Measurements from ENCODE around the gene POLRMT. TPM values are rescaled to one million over a fixed set of nuclear protein-coding genes. Genes with fewer than 3 reads are reported as not detected.
A peak's percentile ranks its signal among the peaks of the same experiment; 100 is the strongest.
"Not testable (repeated sequence)": the region's sequence is repeated elsewhere in the genome, so short reads cannot be mapped to it uniquely, and the experiment has no call there.

The POLRMT gene
- total RNA-seq, 1 experiment from 2014 or later = 42.4 TPM

DNA sequence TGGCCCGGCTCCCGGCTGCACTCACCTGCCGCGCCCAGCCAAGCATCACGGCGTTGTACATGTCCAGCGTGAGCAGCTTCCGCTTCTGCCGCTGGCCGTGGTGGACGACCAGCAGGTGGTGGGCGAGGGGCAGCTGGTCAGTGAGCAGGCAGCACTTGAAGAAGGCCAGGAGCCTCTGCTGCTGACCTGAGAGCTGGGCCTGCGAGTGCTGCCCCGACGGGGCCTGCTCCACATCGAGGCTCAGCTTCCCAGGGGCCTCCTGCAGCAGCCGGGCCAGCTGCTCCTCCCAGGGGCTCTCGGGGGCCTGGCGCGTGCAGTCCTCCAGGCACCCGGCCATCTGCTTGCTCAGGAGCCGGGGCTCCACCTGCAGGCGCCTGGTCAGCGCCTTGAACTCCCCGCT, 3.8 kb downstream of the POLRMT start:
- DNase-seq (ENCODE audit: low read depth) = not testable (repeated sequence)

DNA sequence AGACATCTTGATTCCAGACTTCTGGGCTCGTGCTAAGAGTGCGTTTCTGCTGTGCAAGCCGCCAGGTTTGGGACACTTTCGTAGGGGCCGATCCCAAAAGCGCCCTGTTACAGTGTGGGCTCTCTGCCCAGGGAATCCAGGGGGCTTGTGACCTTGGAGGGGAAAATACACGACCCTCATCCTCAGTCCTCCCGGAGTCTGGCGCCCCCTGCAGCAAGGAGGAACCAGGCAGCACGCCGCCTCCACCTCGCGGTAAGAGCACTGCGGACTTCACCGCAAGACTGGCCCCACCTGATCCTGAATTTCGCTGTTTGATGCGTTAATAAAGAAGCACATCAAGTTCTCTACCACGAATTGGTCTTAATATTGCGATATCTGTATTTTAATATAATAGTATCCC, 5.2 kb downstream of the POLRMT start:
- no peak for DNase-seq (ENCODE audit: low read depth)

DNA sequence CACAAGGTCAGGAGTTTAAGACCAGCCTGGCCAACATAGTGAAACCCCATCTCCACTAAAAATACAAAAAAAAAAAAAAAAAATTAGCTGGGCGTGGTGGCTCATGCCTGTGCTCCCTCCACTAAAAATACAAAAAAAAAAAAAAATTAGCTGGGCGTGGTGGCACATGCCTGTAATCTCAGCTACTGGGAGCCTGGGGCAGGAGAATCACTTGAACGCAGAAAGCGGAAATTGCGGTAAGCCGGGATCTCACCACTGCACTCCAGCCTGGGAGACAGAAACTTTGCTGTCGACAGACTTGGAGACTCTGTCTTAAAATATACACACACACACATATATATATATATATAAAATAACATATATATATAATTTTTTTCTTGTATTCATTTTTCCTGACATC, 6.8 kb downstream of the POLRMT start:
- DNase-seq (ENCODE audit: low read depth) = not testable (repeated sequence)

DNA sequence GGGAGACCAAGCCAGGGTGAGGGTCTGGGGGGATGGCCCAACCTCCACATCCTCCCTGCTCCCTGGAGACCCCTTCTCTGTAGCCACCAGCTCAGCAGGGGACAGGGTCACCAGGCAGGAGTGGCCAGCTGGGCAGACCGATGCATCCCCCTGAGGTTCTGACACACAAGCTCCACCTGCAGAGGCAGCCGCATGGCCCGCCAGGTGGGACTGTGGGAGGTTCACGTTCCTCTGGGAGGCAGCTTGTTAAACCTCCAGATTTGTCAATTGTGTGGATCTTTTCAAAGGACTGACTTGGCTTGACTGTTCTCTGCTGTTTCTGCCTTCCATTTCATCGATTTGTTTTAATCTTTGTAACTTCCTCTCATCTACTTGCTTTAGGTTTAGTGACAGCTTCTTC, 8.1 kb downstream of the POLRMT start:
- no peak for DNase-seq (ENCODE audit: low read depth)

DNA sequence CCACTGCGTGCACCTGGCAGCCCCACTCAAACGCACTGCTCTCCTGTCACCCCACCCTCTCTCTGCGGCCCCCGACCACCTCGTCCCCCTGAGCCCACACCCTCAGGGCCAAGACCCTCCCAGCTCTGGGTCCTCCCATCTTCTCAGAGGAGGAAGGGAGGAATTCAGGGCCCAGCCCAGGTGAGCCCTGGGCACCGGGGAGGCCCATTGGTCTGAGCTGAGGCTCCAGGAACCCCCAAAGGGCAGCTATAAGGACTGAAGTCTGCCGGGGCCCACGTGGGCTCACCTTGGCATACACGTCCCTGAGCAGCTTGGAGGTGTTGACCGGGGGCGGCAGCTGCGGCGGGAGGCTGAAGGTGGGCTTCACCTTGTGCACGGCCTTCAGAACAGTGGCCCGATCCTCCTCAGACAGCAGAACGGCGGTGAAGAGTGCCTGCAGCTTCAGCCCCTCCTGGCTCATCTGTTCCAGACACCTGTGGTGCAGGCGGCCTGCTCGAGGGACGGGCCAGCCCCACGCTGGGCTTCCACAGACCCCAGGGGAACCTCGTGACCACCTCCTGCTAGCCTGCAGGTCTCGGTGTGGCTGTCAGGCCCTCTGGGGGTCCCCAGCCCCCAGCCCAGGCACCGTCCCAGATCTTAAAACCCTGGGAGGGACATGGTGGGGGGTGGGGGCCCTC, 8.8 kb downstream of the POLRMT start:
- no peak for DNase-seq (ENCODE audit: low read depth)

DNA sequence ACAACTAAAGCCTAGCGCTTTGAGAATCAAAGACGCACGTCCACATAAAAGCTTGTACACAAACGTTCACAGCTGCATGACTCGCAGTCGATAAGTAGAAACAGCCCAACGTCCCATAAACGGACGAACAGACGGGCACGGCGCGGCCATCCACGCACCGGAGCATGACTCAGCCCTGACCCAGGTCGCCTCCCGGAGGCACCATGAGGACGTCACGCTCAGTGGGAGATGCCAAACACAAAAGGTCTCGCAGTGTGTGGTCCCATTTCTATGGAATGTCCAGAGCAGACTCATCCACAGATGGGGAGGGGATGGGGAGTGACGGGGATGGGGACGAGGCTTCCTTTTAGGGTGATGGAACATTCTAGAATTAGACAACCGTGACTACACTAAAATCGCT, 9.4 kb downstream of the POLRMT start:
- DNase-seq (ENCODE audit: low read depth) = peak; percentile 13

DNA sequence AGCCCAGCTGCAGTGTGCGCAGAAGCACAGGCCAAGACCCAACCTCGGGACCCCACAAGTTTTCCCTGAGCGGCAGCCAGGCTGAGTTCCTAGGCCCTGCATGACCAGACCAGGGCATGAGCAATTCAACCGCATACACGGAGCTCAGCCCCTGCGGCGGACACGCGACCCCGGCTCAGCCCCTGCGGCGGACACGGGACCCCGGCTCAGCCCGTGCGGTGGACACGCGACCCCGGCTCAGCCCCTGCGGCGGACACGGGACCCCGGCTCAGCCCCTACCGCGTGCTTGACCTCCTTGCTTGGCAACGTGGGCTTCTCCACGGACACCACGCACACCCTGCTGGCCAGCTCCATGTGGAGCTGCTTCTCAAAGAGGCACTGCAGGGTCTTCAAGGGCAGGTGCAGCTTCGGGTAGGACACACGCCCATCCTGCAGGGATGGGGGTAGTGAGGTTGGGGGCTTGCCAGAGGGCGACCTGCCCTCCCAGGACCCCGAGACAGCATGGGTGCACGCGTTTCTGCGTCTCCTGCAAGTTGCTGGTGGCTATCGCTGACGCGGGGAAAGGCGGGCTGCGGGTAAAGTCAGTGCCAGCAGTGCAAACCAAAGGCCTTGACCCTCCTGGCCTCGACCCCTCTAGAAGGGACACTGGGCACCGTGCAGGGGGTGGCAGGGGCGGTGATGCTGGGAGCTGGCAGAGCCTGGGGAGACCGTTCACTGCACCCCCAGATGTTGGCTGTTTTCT, 10.0 kb downstream of the POLRMT start:
- no peak for DNase-seq (ENCODE audit: low read depth)

DNA sequence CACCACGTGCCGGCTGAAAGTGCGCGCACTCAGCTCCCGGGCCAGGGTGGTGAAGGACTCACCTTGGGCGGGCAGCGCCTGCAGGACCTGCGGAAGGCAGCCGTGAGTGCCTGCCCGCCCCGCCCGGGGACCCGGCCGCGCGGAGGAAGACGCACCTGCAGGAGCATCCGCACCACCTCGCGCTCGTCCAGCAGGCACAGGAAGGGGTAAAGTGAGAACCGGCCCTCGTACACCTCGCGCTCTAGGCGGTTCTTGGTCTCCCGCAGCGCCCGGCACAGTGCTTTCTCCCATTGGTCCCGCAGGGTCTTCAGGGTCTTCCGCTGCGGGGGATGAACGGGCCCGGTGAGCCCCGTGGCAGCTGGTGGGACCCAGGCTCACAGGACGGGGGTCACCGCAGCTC, 10.7 kb downstream of the POLRMT start:
- no peak for DNase-seq (ENCODE audit: low read depth)

DNA sequence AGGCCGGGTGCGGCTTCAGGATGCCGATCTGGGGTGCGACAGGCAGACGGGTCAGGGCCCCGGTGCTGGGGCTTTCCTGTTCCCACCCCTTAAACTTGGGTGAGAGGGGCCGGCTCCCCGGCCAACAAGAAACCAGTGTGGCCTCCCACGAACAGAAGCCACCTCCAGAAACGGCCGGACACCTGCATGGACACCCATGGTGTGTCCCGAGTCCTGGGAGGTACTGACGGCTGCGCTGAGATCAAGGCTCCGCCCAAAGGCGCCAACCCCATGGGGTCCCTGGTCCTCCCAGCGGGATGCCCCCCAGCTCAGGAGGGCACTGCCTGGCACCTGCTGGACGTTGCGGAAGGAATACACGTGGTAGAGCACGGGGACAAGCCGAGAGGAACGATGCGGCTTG, 11.5 kb downstream of the POLRMT start:
- no peak for DNase-seq (ENCODE audit: low read depth)

DNA sequence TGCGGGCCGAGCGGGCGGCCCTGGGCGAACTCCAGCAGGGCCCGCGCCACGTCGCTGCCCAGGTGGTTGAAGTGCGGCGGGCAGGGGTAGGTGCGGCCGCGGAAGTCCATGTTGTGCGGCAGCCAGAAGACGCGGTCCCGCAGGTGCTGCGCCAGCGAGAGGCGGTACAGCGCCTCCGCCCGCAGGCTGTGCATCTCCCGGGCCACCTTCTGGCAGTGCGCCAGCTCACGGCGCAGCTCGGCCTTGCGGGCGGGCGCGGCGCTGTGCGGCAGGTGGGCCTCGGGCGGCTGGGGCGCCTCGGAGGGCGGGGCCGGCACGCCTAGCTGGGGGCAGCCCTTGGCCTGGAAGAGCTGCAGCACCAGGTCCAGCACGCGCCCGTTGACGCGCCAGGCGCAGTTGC, 12.1 kb downstream of the POLRMT start:
- DNase-seq (ENCODE audit: low read depth) = not testable (repeated sequence)

DNA sequence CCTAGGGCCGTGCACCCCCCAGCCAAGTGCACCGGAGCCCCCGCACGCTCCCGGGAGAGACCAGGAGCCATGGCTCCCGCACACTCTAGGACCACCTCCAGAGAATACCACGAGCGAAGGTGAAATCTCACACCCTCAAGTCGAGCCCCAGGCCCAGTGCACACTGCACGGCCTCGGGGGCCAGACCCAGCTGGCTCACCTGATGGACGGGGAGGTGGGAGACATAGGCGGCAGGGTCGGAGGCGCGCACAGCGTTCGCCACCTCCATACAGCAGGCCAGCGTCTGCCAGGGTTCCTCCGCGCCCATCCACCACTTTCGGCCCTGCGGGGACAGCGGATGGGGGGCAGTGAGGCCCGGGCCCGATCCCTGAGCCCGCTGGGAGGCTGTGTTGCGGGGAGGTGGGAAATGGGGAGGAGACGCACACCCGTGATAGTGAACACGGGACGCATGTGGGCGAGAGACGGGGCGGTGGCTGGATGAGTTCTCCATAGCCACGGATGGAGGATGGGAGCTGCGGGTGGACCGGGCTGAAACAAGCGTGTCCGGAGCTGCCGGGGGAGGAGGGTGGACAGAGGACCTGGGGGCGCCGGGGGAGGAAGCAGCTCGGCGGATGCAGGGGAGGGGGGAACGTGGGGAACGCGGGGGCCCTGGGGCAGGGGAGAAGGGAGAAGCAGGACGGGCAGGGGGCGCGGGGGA, 13.0 kb downstream of the POLRMT start:
- no peak for DNase-seq (ENCODE audit: low read depth)

DNA sequence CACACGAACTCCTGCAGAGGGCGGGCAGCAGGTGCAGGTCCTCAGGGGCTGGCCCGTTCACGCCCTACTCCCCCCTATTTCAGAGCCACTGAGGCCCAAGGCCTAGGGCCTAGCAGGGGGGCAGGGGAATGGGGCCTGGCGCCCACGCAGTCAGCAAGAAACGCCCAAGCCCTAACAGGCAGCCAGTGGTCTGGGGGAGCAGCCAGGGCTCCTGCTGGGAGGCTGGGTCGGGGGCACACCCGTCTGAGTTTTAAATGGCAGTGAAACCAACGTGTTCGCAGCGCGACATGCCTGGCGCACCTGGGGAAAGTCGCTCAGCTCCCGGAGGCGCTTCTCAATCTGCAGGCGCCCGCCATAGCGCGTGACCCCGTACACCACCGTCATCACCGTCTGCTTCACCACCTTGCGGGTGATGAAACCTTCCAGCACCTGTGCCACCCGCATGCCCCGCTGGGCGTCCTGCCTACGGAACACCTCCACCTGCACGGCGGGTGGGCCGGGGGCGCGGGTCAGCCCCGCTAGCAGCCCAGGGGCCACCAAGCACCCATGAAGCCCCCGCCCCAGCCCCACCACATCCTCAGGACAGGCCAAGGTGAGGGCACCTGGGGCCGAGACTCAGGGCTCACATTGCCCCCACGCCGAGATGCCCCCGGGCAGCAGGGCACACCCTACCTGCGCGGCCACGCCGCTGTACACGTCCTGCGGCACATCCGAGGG, 13.9 kb downstream of the POLRMT start:
- DNase-seq (ENCODE audit: low read depth) = no peak

DNA sequence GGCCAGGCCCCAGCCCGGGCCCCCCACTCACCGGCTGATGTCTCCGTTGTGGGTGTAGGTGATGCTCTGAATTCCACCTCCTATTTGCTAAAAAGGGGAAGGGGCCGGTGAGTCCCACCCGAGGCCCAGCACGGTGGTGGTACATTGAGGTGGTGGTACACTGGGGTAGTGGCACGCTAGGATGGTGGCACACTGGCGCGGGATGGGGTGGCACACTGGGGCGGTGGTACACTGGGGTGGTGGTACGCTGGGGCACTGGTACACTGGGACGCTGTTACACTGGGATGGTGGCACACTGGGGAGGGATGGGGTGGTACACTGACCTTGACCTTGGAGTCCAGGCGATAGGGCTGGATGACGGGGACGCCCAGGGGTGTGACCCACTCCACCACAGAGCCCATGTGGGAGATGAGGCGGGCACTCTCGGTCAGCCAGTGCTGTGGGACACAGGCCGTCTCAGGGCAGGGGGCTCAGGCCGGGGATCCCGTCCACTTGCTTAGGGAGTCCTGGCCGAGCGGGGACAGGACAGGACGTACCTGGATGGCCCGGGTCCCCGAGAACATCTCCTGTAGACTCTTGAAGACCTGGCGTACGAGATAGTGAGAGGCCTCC, 14.6 kb downstream of the POLRMT start:
- no peak for DNase-seq (ENCODE audit: low read depth)

DNA sequence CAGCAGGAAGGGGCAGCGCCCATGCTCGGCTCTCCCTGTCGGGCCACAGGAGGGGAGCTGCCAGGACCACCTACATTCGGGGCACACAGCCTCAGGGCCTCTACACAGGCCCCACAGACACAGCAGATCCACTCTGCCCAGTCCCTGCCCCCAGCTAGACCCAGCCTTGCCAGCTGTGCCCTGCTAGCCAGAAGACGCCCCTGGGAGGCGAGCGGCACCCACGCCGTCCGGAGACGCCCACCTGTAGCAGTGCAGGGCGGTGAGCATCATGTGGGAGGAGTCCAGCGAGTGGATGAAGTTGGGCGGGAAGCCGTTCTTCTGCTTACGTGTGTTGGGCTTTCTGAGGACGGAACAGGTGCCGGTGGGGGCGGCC, 15.1 kb downstream of the POLRMT start:
- no peak for DNase-seq (ENCODE audit: low read depth)

DNA sequence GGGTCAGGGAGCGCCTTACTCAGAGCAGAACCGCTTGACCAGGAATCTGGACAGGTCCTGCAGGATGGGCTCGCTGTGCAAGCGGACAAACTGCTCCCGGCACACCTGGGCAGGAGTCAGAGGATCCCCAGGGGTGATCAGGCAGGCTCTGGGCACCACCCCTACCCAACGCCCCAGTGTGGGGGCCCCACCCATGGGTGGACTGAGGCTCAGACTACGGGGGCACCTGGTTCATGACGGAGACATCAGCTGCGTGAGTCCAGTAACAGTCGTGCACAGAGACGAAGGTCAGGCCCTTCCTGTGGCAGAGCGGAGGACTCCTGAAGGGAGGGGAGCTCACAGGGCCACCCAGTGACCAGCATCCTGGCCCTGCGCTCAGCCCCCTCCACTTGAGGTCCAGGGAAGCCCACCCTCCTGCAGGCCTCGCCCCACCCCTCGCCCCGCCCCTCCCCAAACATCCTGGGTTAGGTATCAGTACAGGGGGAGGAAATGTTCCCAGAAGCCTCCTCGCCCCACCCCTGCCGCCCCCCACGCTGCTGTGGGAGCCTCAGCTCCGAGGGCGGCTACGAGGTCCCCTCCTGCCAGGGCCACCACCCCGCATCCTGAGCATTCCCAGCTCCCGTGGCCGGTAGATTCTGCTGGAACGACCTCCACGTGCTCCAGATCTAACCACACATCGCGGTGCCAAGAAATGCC, 15.6 kb downstream of the POLRMT start:
- no peak for DNase-seq (ENCODE audit: low read depth)

DNA sequence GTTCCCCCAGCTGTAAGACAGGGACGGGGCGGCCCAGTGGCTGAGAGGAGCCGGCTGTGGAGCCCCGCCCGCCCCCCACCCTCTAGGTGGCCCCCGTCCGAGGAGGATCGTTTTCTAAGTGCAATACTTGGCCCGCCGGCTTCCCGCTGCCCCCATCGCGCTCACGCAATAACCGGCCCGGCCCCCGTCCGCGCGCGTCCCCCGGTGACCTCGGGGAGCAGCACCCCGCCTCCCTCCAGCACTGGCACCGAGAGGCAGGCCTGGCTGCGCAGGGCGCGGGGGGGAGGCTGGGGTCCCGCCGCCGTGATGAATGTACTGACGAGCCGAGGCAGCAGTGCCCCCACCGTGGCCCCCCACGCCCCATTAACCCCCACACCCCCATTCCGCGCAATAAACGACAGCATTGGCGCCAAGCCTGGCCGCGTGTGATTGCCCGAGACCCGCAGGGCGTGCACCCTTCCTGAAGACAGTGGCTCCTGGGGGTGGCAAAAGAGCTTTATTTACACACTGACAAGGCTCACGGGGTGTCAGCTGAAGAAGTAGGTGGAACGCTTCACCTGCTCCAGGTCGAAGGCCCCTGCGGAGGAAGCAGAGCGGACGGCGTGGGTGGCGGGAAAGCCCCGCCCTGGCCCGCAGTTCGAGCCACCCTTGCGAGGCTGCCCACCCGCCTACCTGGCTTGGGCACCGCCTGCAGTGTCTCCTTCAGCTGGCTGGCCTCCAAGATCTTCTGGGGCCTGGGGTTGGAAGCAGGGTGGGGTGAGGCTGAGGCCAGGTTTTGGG, 16.4 kb downstream of the POLRMT start:
- no peak for DNase-seq (ENCODE audit: low read depth)

DNA sequence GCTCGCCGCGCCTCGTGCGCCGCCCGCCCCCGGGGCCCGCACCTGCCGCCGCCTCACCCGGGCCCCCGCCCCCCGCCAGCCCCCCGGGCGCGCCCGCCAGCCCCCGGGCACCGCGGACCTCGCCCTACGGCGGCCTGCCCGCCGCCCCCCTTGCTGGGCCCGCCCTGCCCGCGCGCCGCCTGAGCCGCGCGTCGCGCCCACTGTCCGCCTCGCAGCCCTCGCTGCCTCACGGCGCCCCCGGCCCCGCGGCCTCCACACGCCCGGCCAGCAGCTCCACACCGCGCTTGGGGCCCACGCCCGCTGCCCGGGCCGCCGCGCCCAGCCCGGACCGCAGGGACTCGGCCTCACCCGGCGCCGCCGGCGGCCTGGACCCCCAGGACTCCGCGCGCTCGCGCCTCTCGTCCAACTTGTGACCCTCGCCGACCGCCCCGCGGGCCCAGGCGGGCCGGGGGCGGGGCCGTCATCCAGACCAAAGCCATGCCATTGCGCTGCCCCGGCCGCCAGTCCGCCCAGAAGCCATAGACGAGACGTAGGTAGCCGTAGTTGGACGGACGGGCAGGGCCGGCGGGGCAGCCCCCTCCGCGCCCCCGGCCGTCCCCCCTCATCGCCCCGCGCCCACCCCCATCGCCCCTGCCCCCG, 17.2 kb downstream of the POLRMT start:
- DNase-seq (ENCODE audit: low read depth) = no peak

DNA sequence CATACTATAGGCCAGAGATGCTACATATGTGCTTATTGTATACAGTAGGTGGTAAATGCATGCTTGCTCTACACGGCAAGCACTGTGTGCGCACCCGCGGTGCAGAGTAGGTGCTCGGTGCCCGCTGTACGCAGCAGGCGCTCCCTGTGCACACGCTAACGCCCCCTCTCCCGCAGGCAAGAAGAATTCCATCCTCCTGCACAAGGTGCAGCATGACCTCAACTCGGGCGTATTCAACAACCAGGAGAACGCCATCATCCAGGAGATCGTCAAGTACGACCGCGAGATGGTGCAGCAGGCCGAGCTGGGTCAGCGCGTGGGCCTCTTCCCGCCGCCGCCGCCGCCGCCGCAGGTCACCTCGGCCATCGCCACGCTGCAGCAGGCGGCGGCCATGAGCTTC, 17.7 kb downstream of the POLRMT start:
- no peak for DNase-seq (ENCODE audit: low read depth)

DNA sequence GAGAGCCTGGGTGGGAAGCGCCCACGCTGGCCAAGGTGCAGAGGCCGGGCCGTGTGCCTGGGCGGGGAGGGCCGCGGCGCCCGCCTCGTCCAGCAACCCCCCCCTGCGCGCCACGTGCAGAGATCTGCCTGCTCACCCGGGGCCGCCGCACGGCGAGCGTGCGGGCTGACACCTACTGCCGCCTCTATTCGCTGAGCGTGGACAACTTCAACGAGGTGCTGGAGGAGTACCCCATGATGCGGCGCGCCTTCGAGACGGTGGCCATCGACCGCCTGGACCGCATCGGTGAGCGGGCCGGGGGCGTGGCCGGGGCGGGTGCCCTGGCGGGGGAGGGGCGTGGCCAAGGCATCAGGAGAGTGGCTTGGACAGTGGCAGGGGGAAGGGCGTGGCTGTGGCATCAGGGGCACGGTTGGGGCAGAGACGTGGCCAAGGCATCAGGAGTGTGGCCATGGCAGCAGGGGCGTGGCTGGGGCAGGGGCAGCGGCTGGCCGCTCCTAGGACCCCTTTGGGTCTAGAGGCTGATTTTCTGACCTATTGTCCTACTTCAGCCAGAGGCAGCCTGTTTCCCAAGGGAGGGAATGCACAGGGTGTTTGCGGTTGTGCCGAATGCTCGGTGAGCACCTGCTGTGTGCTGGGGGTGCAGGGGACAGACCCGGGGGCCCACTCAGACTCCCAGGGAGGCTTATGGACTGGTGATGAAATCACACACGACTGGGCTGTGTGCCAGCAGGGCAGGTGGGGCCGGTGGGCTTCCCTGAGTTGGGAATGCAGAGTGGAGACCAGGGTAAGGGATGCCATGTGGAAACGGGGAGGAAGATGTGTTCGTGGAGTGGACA, 19.4 kb downstream of the POLRMT start:
- DNase-seq (ENCODE audit: low read depth) = no peak

Measured in LHCN-M2 (cell line).